HG03565 (cell line): ENCODE measurements around the gene ICA1L.

Source experiments
- ATAC-seq: cut with Tn5 transposase; IDR thresholded peaks from one replicate; pipeline ENCODE4 v1.9.1; 2021; ENCODE audit warnings: mild to moderate bottlenecking, moderate library complexity; ENCODE audit not compliant: unreplicated experiment

The ICA1L gene

GRCh38 chr2:202786842-202787241 lies 84.7 kb downstream of the ICA1L start:
- ATAC-seq = no peak

- no peak for ATAC-seq
These were observed 88.5 kb downstream of the ICA1L start for GRCh38 chr2:202782940-202783558.

GRCh38 chr2:202780514-202781021 lies 91.0 kb downstream of the ICA1L start:
- ATAC-seq = peak; percentile 94

GRCh38 chr2:202778217-202778616 lies 93.3 kb downstream of the ICA1L start:
- no peak for ATAC-seq

GRCh38 chr2:202774104-202774503 lies 97.5 kb downstream of the ICA1L start:
- no peak for ATAC-seq

- ATAC-seq = no peak
These were observed 98.1 kb downstream of the ICA1L start for GRCh38 chr2:202773301-202773973.

GRCh38 chr2:202771741-202772460 lies 99.7 kb downstream of the ICA1L start:
- no peak for ATAC-seq

- no peak for ATAC-seq
These were observed 100.2 kb downstream of the ICA1L start for GRCh38 chr2:202771336-202771735.

GRCh38 chr2:202769201-202769600 lies 102.4 kb downstream of the ICA1L start:
- ATAC-seq = no peak

GRCh38 chr2:202768273-202768672 lies 103.3 kb downstream of the ICA1L start:
- ATAC-seq = no peak

- no peak for ATAC-seq
These were observed 106.1 kb downstream of the ICA1L start for GRCh38 chr2:202765436-202765835.

- no peak for ATAC-seq
These were observed 106.6 kb downstream of the ICA1L start for GRCh38 chr2:202764991-202765390.

GRCh38 chr2:202763916-202764315 lies 107.7 kb downstream of the ICA1L start:
- ATAC-seq = no peak

- no peak for ATAC-seq
These were observed 109.0 kb downstream of the ICA1L start for GRCh38 chr2:202762556-202762955.

- no peak for ATAC-seq
These were observed 110.7 kb downstream of the ICA1L start for GRCh38 chr2:202760848-202761247.

- ATAC-seq = no peak
These were observed 113.0 kb downstream of the ICA1L start for GRCh38 chr2:202758604-202759003.

GRCh38 chr2:202758128-202758527 lies 113.4 kb downstream of the ICA1L start:
- ATAC-seq = no peak

GRCh38 chr2:202757339-202757738 lies 114.2 kb downstream of the ICA1L start:
- no peak for ATAC-seq

GRCh38 chr2:202756598-202756997 lies 115.0 kb downstream of the ICA1L start:
- no peak for ATAC-seq

GRCh38 chr2:202754936-202755335 lies 116.6 kb downstream of the ICA1L start:
- no peak for ATAC-seq

GRCh38 chr2:202752071-202752470 lies 119.5 kb downstream of the ICA1L start:
- ATAC-seq = no peak
